ENCODE results near the gene TADA2A. TPM values are rescaled to one million over a fixed set of nuclear protein-coding genes. Genes with fewer than 3 reads are reported as not detected.

TADA2A gene
- total RNA-seq, 2 donors from 2014 or later, result 16.6 to 22.5 TPM

- intact Hi-C loops (cut with DNase I), result no loop called here
- H3K4me1 ChIP-seq, result no peaks in the 10 kb centered on the region
- no peaks in the 10 kb centered on the region for H3K36me3 ChIP-seq
- DNase-seq, result no peak
- H3K27me3 ChIP-seq, result no peaks in the 10 kb centered on the region
- no peaks in the 10 kb centered on the region for H3K9me3 ChIP-seq
- no peak overlapping the region for H3K9ac ChIP-seq (ENCODE audit: low read depth in 2 of 2, low read length in 2 of 2)
- no peak overlapping the region for H3K4me3 ChIP-seq
- TF ChIP-seq, protein P1, sequence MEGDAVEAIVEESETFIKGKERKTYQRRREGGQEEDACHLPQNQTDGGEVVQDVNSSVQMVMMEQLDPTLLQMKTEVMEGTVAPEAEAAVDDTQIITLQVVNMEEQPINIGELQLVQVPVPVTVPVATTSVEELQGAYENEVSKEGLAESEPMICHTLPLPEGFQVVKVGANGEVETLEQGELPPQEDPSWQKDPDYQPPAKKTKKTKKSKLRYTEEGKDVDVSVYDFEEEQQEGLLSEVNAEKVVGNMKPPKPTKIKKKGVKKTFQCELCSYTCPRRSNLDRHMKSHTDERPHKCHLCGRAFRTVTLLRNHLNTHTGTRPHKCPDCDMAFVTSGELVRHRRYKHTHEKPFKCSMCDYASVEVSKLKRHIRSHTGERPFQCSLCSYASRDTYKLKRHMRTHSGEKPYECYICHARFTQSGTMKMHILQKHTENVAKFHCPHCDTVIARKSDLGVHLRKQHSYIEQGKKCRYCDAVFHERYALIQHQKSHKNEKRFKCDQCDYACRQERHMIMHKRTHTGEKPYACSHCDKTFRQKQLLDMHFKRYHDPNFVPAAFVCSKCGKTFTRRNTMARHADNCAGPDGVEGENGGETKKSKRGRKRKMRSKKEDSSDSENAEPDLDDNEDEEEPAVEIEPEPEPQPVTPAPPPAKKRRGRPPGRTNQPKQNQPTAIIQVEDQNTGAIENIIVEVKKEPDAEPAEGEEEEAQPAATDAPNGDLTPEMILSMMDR (IDR thresholded peaks at IDR 0.05), result no peak
- H3K27ac ChIP-seq, result no peak overlapping the region
Observed at GRCh38 chr17:37502009-37502936, 95.6 kb downstream of the TADA2A start.

GRCh38 chr17:37503148-37503547, 96.5 kb downstream of the TADA2A start:
- TF ChIP-seq, protein P1 (IDR thresholded peaks at IDR 0.05), result no peak
- intact Hi-C loops (cut with DNase I), result no loop called here

DNA sequence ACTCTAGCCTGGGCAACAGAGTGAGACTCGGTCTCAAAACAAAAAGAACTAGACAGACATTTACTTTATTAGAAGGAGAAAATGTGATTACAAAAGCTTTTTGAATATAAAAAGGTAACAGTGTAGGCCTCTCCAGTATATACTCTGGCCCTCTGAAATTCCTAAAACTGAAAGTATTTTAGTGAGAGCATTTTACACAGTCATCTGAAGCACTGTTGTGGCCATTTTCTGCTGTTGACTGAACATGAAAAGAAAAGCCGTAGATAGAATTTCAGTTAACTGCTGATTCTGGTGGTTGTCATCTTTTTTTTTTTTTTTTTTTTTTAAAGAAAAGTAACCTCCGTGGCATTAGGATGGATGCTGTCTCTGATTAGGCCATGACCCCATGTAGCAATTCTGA, 98.6 kb downstream of the TADA2A start:
- no peak overlapping the region for H3K4me3 ChIP-seq
- H3K27ac ChIP-seq, result no peak overlapping the region
- no peaks in the 10 kb centered on the region for H3K9me3 ChIP-seq
- TF ChIP-seq, protein P1 (IDR thresholded peaks at IDR 0.05), result no peak
- no peak overlapping the region for H3K9ac ChIP-seq (ENCODE audit: low read depth in 2 of 2, low read length in 2 of 2)
- no peaks in the 10 kb centered on the region for H3K36me3 ChIP-seq
- no peak for DNase-seq
- no peaks in the 10 kb centered on the region for H3K4me1 ChIP-seq
- no peaks in the 10 kb centered on the region for H3K27me3 ChIP-seq
- intact Hi-C loops (cut with DNase I), result no loop called here

More at GRCh38 chr17:37503148-37503547, 96.5 kb downstream of the TADA2A start:
- no peaks in the 10 kb centered on the region for H3K4me1 ChIP-seq
- H3K27me3 ChIP-seq, result no peaks in the 10 kb centered on the region
- no peak overlapping the region for H3K4me3 ChIP-seq
- no peak for DNase-seq
- H3K9ac ChIP-seq (ENCODE audit: low read depth in 2 of 2, low read length in 2 of 2), result no peak overlapping the region
- no peaks in the 10 kb centered on the region for H3K9me3 ChIP-seq
- H3K27ac ChIP-seq, result no peak overlapping the region
- H3K36me3 ChIP-seq, result no peaks in the 10 kb centered on the region

DNA sequence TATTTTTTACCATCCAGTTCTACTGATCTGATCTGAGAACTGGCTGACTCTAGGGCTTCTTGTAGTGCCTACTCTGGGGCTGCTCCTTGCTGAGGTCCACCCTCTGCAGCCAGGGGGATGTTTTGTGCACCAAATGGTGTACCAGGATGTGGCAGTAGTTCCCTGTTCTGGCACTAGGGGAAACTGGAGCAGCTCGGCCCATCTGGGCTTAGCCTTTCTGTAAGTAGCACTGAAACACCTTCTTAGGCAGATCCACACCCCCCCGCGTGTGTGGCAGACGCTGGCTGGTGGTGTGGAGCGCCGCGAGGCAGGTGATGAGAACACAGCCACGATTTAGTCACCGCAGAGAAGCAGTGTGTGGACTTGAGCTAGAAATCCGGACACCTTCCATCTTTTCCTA, 100.0 kb downstream of the TADA2A start:
- Histone ChIP-seq H3K4me1 (no peaks in the 10 kb centered on the region), H3K4me3 (no peak overlapping the region), H3K9me3 (no peaks in the 10 kb centered on the region), H3K9ac (ENCODE audit: low read depth in 2 of 2, low read length in 2 of 2) (no peak overlapping the region), H3K36me3 (no peaks in the 10 kb centered on the region), H3K27ac (no peak overlapping the region), H3K27me3 (no peaks in the 10 kb centered on the region)
- DNase-seq, result no peak
- TF ChIP-seq, protein P1 (IDR thresholded peaks at IDR 0.05), result peak; percentile 33
- intact Hi-C loops (cut with DNase I), result no loop called here

- intact Hi-C loops (cut with DNase I), result no loop called here
- H3K9me3 ChIP-seq, result no peaks in the 10 kb centered on the region
- no peak for DNase-seq
- no peaks in the 10 kb centered on the region for H3K27me3 ChIP-seq
- TF ChIP-seq, protein P1 (IDR thresholded peaks at IDR 0.05), result no peak
- no peak overlapping the region for H3K27ac ChIP-seq
- no peak overlapping the region for H3K9ac ChIP-seq (ENCODE audit: low read depth in 2 of 2, low read length in 2 of 2)
- H3K4me3 ChIP-seq, result no peak overlapping the region
- H3K36me3 ChIP-seq, result no peaks in the 10 kb centered on the region
- no peaks in the 10 kb centered on the region for H3K4me1 ChIP-seq
Observed at GRCh38 chr17:37507111-37507510, 100.4 kb downstream of the TADA2A start.

All from colonic mucosa (tissue), 4 donors.